Astrocyte of the spinal cord (primary cell): ENCODE results near the gene STK32B.

Experiments used
- DNase-seq: peaks from one replicate; pipeline ENCODE4 v3.0.0; 2011; ENCODE audit warnings: low read depth, low spot score
- H3K4me3 ChIP-seq: 2 replicates; pipeline ENCODE4 v1.5.1; 2011; ENCODE audit warnings: low read depth, mild to moderate bottlenecking, low read length, moderate library complexity
- CTCF ChIP-seq: IDR thresholded peaks from 2 replicates; pipeline ENCODE4 v1.5.1; 2012; ENCODE audit warnings: low read depth, mild to moderate bottlenecking, low read length, inconsistent platforms
- in situ Hi-C: cut with HindIII; loops from 2 replicates; pipeline ENCODE4 v1.10.0; 2017; ENCODE audit warnings: low sequenced_read_pairs

STK32B gene

GRCh38 chr4:5341526-5341925, 290.2 kb downstream of the STK32B start:
- H3K4me3 ChIP-seq: no peak overlapping the region
- in situ Hi-C loops: no loop called here
- no peak for DNase-seq
- TF ChIP-seq CTCF: no peak

- no peak for DNase-seq
- in situ Hi-C loops: no loop called here
- no peak for TF ChIP-seq CTCF
- H3K4me3 ChIP-seq: no peak overlapping the region
These were observed 304.6 kb downstream of the STK32B start for GRCh38 chr4:5355846-5356245.

- in situ Hi-C loops: no loop called here
- DNase-seq: no peak
- H3K4me3 ChIP-seq: no peak overlapping the region
- no peak for TF ChIP-seq CTCF
These were observed 306.6 kb downstream of the STK32B start for GRCh38 chr4:5357870-5358269.

- in situ Hi-C loops: no loop called here
- peak; percentile 42 for DNase-seq
- H3K4me3 ChIP-seq: no peak overlapping the region
- TF ChIP-seq CTCF: no peak
These were observed 310.7 kb downstream of the STK32B start for GRCh38 chr4:5361968-5362367.

- H3K4me3 ChIP-seq: no peak overlapping the region
- in situ Hi-C loops: no loop called here
- no peak for TF ChIP-seq CTCF
- no peak for DNase-seq
These were observed 313.1 kb downstream of the STK32B start for GRCh38 chr4:5364406-5364805.

- TF ChIP-seq CTCF: no peak
- DNase-seq: peak; percentile 54
- no peak overlapping the region for H3K4me3 ChIP-seq
- in situ Hi-C loops: no loop called here
These were observed 314.1 kb downstream of the STK32B start for GRCh38 chr4:5365071-5366008.
